Upper lobe of right lung (tissue), 1 donor: ENCODE measurements around the gene A2M. TPM values are rescaled to one million over a fixed set of nuclear protein-coding genes. Genes with fewer than 3 reads are reported as not detected.
"Not testable (repeated sequence)": the region's sequence is repeated elsewhere in the genome, so short reads cannot be mapped to it uniquely, and the experiment has no call there.

Experiments used
- ATAC-seq: fragments of 200-7000 bp; cut with Tn5 transposase; one replicate; pipeline ENCODE4 v1.9.1; 2020; ENCODE audit warnings: mild to moderate bottlenecking, moderate library complexity
- DNase-seq: peaks from one replicate; pipeline ENCODE4 v3.0.0-alpha.2; 2020
- H3K27ac ChIP-seq: fragments of 200-600 bp; one replicate; pipeline ENCODE4 v1.8.0; 2022
- H3K27me3 ChIP-seq: fragments of 200-600 bp; one replicate; pipeline ENCODE4 v1.8.0; 2022; ENCODE audit warnings: mild to moderate bottlenecking
- H3K36me3 ChIP-seq: fragments of 200-600 bp; one replicate; pipeline ENCODE4 v1.8.0; 2022
- H3K4me1 ChIP-seq: fragments of 200-600 bp; one replicate; pipeline ENCODE4 v1.8.0; 2022
- H3K4me3 ChIP-seq: fragments of 200-600 bp; one replicate; pipeline ENCODE4 v1.8.0; 2022; ENCODE audit warnings: mild to moderate bottlenecking
- H3K9me3 ChIP-seq: fragments of 200-600 bp; one replicate; pipeline ENCODE4 v1.8.0; 2022
- intact Hi-C: fragments of 100-400 bp; cut with DNase I; formaldehyde crosslinking; loops from one replicate; pipeline ENCODE4 v1.11.0; 2022
- total RNA-seq: library from RNA; stranded (reverse); fragmentation: NEBNext Ultra II Directional; extraction: Animal tissue kit (Norgen Biotek cat#: 25700); gene quantifications from one replicate; pipeline ENCODE4 v1.2.1, GENCODE V29; 2021
- TF ChIP-seq, protein P1 (sequence below): fragments of 200-600 bp; IDR thresholded peaks from one replicate; pipeline ENCODE4 v1.8.0; 2022; ENCODE audit warnings: antibody characterized with exemption
- donor health status: DM: no; HTN: yes; CAD: no; lungs with severe emphysema.

The A2M gene
- total RNA-seq, 1 donor from 2014 or later: 2,772 TPM

DNA sequence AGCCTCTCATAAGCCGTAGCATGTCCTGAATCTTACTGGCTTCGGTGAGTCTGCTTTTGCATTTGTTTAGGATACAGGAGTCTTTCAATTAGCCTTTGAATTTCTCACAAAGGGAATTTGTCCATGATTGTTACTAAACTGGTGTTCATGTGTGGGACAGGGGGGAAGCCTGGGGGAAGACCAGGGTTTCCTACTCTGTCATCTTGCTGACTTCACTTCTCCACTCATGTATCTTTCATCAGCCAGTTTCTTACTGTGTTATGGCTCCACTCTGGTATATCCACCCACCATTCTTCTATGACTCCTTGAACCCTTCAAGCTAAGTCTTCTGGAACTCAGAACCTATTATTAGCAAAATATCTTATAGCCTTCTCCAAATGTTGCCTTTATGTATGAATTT lies 31.7 kb upstream of the A2M start:
- ATAC-seq (no peak), DNase-seq (no peak)
- no peak overlapping the region for H3K27ac ChIP-seq
- no peak overlapping the region for H3K4me3 ChIP-seq
- H3K9me3 ChIP-seq: peaks cover 10% of the 10 kb centered on the region
- no peaks in the 10 kb centered on the region for H3K27me3 ChIP-seq
- TF ChIP-seq, protein P1, sequence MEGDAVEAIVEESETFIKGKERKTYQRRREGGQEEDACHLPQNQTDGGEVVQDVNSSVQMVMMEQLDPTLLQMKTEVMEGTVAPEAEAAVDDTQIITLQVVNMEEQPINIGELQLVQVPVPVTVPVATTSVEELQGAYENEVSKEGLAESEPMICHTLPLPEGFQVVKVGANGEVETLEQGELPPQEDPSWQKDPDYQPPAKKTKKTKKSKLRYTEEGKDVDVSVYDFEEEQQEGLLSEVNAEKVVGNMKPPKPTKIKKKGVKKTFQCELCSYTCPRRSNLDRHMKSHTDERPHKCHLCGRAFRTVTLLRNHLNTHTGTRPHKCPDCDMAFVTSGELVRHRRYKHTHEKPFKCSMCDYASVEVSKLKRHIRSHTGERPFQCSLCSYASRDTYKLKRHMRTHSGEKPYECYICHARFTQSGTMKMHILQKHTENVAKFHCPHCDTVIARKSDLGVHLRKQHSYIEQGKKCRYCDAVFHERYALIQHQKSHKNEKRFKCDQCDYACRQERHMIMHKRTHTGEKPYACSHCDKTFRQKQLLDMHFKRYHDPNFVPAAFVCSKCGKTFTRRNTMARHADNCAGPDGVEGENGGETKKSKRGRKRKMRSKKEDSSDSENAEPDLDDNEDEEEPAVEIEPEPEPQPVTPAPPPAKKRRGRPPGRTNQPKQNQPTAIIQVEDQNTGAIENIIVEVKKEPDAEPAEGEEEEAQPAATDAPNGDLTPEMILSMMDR: no peak
- no peaks in the 10 kb centered on the region for H3K4me1 ChIP-seq
- no peaks in the 10 kb centered on the region for H3K36me3 ChIP-seq
- intact Hi-C loops: no loop called here

DNA sequence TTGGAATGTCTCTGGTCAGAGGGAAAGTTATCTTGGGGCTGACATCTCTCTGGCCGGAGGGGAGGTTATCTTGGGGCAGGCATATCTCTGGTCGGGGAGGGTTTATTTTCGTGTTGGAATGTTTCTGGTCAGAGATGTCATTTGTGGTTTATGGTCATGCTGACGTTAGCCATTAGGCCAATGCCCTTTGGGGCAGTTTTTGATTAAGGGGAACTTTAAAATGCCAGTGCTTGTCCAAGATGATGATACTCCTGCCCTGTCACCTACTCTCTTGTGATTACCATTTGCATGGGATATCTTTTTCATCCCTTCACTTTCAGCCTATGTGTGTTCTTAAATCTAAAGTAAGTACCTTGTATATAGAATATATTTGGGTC lies 29.0 kb upstream of the A2M start:
- Histone ChIP-seq H3K27ac (no peak overlapping the region), H3K4me3 (no peak overlapping the region), H3K36me3 (no peaks in the 10 kb centered on the region), H3K4me1 (no peaks in the 10 kb centered on the region), H3K27me3 (no peaks in the 10 kb centered on the region), H3K9me3 (peaks cover 10% of the 10 kb centered on the region)
- TF ChIP-seq, protein P1: no peak
- DNase-seq: no peak
- intact Hi-C loops: no loop called here
- ATAC-seq: no peak

DNA sequence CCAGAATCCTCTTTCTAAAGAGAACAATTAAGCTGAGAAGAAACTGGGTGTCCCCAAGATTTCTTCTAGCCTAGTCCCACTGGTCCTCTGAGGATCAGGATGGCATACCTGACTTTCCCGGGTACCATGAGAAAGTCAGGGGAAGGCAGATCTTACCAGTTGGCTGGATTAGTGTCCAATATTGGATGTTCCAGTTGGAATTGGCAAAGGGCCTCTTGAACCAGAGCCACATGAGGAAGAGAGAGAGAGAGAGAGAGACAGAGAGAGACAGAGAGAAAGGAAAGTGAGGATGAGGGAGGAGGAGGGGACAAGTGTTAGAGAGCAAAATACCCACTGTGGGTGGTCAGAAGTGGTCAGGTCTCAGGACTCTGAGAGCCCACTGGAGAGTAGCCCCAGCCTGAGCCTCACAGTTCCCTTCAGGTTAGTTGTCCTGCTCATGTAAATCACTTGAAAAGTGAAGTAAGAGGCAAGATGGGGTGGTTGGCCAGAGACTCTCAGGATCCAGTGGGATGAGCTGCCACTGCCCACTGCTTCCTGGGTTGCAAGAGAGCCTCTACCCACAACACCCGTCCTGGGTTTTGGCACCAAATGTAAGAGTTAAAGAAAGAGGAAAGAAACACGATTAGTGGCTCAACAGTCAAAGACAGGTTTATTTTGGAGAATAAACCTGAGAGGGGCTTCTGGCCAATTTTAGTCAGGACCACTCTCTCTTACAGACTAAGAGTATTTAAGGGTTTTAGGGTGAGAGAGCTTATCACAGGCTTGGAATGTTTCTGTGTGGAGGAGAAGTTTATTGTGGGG lies 28.4 kb upstream of the A2M start:
- Histone ChIP-seq H3K27me3 (no peaks in the 10 kb centered on the region), H3K4me1 (no peaks in the 10 kb centered on the region), H3K27ac (no peak overlapping the region), H3K36me3 (no peaks in the 10 kb centered on the region), H3K4me3 (no peak overlapping the region), H3K9me3 (peaks cover 10% of the 10 kb centered on the region)
- DNase-seq (no peak), ATAC-seq (no peak)
- intact Hi-C loops: no loop called here
- TF ChIP-seq, protein P1: no peak

DNA sequence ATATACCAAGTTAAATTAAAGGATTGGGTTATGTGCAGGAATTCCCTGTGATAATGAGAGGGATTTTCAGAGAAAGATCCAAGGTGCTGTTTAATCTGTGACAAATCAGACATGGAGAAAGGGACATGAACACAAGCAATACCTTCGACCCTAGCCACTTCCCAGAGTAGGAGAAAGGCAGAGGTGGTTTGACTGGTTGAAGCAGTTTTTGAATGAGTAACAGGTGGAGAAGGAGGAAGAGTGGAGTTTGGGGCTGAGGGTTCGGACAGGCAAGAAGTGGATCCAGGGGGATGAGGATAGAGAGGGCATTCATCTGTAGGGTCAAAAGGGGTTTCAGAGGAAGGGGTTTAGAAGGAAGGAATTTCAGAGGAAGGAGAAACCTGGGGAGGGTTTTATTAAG lies 27.4 kb upstream of the A2M start:
- intact Hi-C loops: no loop called here
- no peak for DNase-seq
- Histone ChIP-seq H3K36me3 (no peaks in the 10 kb centered on the region), H3K4me1 (no peaks in the 10 kb centered on the region), H3K9me3 (peaks cover 10% of the 10 kb centered on the region), H3K27ac (no peak overlapping the region), H3K27me3 (no peaks in the 10 kb centered on the region), H3K4me3 (no peak overlapping the region)
- no peak for ATAC-seq
- TF ChIP-seq, protein P1: no peak

DNA sequence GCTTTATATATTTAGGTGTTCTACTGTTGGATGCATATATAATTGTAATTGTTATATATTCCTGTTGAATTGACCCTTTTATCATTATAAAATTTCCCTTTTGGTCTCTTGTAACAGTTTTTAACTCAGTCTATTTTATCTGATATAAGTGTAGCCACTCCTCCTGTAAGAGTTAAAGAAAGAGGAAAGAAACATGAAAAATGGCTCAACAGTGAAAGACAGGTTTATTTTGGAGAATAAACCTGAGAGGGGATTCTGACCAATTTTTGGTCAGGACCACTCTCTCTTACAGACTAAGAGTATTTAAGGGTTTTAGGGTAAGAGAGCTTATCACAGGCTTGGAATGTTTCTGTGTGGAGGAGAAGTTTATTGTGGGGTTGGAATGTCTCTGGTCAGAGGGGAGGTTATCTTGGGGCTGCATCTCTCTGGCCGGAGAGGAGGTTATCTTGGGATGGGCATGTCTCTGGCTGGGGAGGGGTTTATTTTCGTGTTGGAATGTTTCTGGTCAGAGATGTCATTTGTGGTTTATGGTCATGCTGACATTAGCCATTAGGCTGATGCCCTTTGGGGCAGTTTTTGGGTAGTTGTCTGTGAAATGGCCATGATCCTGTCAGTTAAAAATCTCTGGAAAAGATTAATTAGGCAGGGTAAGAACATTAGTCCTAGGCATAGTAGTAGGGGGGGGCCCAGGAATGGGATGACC lies 24.0 kb upstream of the A2M start:
- H3K4me3 ChIP-seq, ATAC-seq, H3K27me3 ChIP-seq, DNase-seq, H3K27ac ChIP-seq, H3K9me3 ChIP-seq, H3K4me1 ChIP-seq, intact Hi-C loops, H3K36me3 ChIP-seq: not testable (repeated sequence)

DNA sequence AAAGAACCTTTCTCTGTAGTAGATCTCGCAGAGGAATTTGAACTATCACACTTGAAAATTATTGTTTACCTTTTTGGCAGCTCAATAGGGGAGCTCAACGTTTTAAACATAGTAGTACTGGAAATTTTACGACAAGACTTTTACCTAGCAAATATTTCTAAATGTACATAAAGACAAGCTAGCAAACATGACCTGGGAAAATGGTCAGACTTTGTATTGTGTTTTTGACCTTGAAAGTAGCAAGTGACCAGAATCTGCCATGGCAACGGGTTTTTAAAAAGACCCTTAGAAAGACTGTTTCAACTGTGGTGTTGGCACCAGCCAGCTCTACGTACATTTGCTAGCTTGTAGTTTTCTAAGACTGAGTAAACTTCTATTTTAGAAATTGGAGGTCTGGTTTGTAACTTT lies 20.2 kb upstream of the A2M start:
- Histone ChIP-seq H3K9me3 (no peaks in the 10 kb centered on the region), H3K4me3 (no peak overlapping the region), H3K36me3 (no peaks in the 10 kb centered on the region), H3K4me1 (peaks cover 4% of the 10 kb centered on the region), H3K27me3 (no peaks in the 10 kb centered on the region), H3K27ac (no peak overlapping the region)
- TF ChIP-seq, protein P1: no peak
- intact Hi-C loops: no loop called here
- DNase-seq (no peak), ATAC-seq (no peak)
